Uterus (tissue), 4 donors: ENCODE results near the gene PHC2. TPM values are rescaled to one million over a fixed set of nuclear protein-coding genes. Genes with fewer than 3 reads are reported as not detected.

Experiments used
- DNase-seq, 2 donors: peaks; one replicate each; pipeline ENCODE4 v3.0.0-alpha.2; 2019 to 2020
- H3K27ac ChIP-seq, 2 donors: fragments of 200-600 bp; sonication (generic); 1 replicate in 1 of 2; 2 replicates in 1 of 2; pipeline ENCODE4 v1.5.1; 2016 to 2018
- H3K27me3 ChIP-seq, 2 donors: fragments of 200-600 bp; sonication (generic); one replicate each; pipeline ENCODE4 v1.5.1; 2018 to 2019; ENCODE audit warnings: control low read depth in 1 of 2
- H3K36me3 ChIP-seq, 2 donors: fragments of 200-600 bp; sonication (generic); one replicate each; pipeline ENCODE4 v1.5.1; 2019; ENCODE audit warnings: control low read depth in 1 of 2
- H3K4me1 ChIP-seq, 2 donors: fragments of 200-600 bp; sonication (generic); one replicate each; pipeline ENCODE4 v1.5.1; 2018 to 2019; ENCODE audit warnings: control low read depth in 1 of 2
- H3K4me3 ChIP-seq, 2 donors: fragments of 200-600 bp; sonication (generic); 1 replicate in 1 of 2; 2 replicates in 1 of 2; pipeline ENCODE4 v1.5.1; 2018 to 2019; ENCODE audit warnings: mild to moderate bottlenecking in 1 of 2
- H3K9me3 ChIP-seq, 2 donors: fragments of 200-600 bp; sonication (generic); one replicate each; pipeline ENCODE4 v1.5.1; 2019; ENCODE audit warnings: control low read depth in 1 of 2
- POLR2A ChIP-seq, 2 donors: fragments of 450-650 bp; IDR thresholded peaks; one replicate each; pipeline ENCODE4 v1.6.1; 2016; ENCODE audit warnings: antibody characterized with exemption in 2 of 2, mild to moderate bottlenecking in 1 of 2, moderate library complexity in 1 of 2
- intact Hi-C: fragments of 100-400 bp; cut with DNase I; formaldehyde crosslinking; loops from one replicate; pipeline ENCODE4 v1.15.1; 2023; ENCODE audit warnings: low total_unique reads
- total RNA-seq, 4 donors: library from RNA; depleted of rRNA in 3 of 4; stranded (reverse); fragments of >200 nt in 3 of 4; gene quantifications; one replicate each; pipeline versions ENCODE4 v1.1.0 to v1.2.4, GENCODE V29; 2014 to 2023
- TF ChIP-seq, protein P1 (sequence below), 4 experiments: fragments of 200-600 bp in 2 of 4; fragments of 450-650 bp in 2 of 4; sonication (generic) in 2 of 4; IDR thresholded peaks; one replicate each; pipeline ENCODE4 v1.5.1; 2016 to 2019; ENCODE audit warnings: antibody characterized with exemption in 4 of 4, mild to moderate bottlenecking in 2 of 4, moderate library complexity in 1 of 4
- donor health status: DM: yes; HTN: yes; CAD: no.

Gene PHC2
- total RNA-seq, 4 donors from 2014 or later = 51.5 to 203 (median 102) TPM

DNA sequence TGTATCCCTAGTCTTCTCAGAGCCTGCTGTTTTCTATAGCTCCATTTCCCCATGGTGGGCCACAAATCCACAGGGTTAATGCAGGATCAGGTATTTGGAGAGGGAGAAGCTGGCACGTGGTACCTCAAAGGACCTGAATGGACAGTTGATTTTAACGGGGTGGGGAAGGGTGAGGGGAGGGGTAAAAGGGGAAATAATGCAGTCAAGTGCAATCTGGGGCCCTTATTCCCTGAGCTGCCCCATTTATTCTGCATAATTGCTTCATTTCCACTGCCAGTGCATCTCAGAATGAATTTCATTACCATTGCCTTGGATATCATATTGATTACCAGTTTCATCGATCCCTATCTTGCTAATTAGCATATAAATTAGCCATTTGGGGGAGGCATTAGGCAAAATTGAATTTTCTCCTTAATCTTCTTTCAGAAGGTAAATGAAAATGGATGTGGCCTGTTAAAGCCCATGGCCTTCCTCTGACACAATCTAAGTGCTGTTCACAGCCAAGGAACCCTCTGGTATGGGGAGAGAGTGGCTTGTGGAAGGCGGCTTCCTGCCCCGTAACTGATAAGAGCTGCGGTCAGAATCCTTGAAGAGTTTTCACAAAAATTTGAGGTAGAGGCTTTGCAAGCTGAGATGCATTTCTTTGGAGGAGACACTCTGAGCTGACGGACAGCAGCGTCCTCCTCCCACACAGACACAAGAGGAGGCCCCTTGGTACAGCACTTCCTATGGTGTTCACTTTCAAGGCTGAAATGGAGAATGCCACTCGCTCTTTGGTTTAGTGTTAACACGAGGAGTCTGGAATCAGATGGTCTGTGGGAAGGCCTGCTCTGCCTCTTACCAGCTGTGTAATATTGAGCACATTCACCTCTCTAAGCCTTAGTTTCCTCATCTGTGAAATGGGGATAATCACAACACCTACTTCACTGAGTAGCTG, 34.4 kb downstream of the PHC2 start:
- no peaks in the 10 kb centered on the region for H3K36me3 ChIP-seq
- intact Hi-C loops = no loop called here
- TF ChIP-seq POLR2A (IDR thresholded peaks at IDR 0.05) = no peak
- TF ChIP-seq, protein P1, sequence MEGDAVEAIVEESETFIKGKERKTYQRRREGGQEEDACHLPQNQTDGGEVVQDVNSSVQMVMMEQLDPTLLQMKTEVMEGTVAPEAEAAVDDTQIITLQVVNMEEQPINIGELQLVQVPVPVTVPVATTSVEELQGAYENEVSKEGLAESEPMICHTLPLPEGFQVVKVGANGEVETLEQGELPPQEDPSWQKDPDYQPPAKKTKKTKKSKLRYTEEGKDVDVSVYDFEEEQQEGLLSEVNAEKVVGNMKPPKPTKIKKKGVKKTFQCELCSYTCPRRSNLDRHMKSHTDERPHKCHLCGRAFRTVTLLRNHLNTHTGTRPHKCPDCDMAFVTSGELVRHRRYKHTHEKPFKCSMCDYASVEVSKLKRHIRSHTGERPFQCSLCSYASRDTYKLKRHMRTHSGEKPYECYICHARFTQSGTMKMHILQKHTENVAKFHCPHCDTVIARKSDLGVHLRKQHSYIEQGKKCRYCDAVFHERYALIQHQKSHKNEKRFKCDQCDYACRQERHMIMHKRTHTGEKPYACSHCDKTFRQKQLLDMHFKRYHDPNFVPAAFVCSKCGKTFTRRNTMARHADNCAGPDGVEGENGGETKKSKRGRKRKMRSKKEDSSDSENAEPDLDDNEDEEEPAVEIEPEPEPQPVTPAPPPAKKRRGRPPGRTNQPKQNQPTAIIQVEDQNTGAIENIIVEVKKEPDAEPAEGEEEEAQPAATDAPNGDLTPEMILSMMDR (IDR thresholded peaks at IDR 0.05) = no peak
- no peaks in the 10 kb centered on the region for H3K4me1 ChIP-seq
- no peak for DNase-seq
- no peak overlapping the region for H3K27ac ChIP-seq
- no peaks in the 10 kb centered on the region for H3K27me3 ChIP-seq
- no peak overlapping the region for H3K4me3 ChIP-seq
- no peaks in the 10 kb centered on the region for H3K9me3 ChIP-seq

DNA sequence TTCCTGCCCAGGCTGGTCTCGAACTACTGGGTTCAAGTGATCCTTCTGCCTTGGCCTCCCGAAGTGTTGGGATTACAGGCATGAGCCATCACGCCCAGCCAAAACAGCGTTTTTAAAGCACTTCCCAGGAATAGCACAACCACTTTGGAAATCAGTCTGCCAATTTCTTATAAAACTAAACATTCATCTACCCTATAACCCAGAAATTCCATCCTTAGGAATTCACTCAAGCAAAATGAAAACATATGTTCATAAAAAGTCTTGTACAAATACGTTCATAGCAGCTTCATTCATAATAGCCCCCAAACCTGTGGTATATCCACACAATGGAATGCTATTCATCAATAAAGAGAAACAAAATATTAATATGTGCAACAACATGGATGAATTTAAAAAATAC, 36.1 kb downstream of the PHC2 start:
- TF ChIP-seq, protein P1 (IDR thresholded peaks at IDR 0.05) = no peak
- no peak for TF ChIP-seq POLR2A (IDR thresholded peaks at IDR 0.05)
- Histone ChIP-seq H3K9me3 (no peaks in the 10 kb centered on the region), H3K4me1 (no peaks in the 10 kb centered on the region), H3K27ac (no peak overlapping the region), H3K4me3 (no peak overlapping the region), H3K27me3 (no peaks in the 10 kb centered on the region), H3K36me3 (no peaks in the 10 kb centered on the region)
- DNase-seq = no peak
- intact Hi-C loops = no loop called here

DNA sequence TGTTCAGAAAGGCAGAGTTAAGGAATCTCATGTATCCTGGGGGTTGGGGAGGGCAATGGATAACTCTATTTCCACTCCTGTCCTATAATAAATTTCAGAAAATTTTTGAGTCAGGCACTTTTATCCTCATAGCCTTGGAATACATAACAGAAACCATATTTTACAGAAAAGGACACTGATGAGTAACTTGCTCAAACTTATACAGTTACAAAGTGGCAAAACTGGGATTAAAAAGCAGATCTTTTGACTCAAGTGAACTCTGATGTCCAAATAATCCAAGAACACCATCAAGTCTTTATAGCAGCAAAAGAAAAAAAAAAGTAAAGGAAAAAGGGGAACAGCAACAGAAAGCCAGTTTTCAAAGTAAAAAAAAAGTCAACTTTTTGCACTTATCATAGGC, 36.9 kb downstream of the PHC2 start:
- Histone ChIP-seq H3K4me3 (no peak overlapping the region), H3K9me3 (no peaks in the 10 kb centered on the region), H3K27me3 (no peaks in the 10 kb centered on the region), H3K36me3 (no peaks in the 10 kb centered on the region), H3K27ac (no peak overlapping the region), H3K4me1 (no peaks in the 10 kb centered on the region)
- intact Hi-C loops = no loop called here
- no peak for DNase-seq
- TF ChIP-seq, protein P1 (IDR thresholded peaks at IDR 0.05) = no peak
- TF ChIP-seq POLR2A (IDR thresholded peaks at IDR 0.05) = no peak

DNA sequence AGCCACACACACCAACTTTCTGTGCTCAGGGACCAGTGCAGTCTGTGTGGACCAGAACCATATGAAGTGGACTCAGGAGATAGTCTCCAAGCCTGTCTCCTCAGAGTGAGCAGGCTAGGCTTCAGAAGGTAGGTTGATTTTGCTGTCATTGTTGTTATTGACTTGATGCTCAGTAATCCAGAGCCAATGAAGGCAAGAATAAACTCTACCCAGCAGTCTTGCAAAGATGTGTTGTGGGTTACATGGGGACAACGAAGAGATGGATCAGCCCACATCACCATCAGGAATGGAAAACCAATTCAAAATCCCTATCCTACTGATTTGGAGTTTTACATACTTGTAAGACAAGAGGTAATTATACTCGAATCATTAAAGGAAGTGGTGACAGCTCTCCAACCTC, 37.4 kb downstream of the PHC2 start:
- Histone ChIP-seq H3K27me3 (no peaks in the 10 kb centered on the region), H3K4me3 (no peak overlapping the region), H3K4me1 (no peaks in the 10 kb centered on the region), H3K27ac (no peak overlapping the region), H3K9me3 (no peaks in the 10 kb centered on the region), H3K36me3 (no peaks in the 10 kb centered on the region)
- TF ChIP-seq, protein P1 (IDR thresholded peaks at IDR 0.05) = no peak
- TF ChIP-seq POLR2A (IDR thresholded peaks at IDR 0.05) = no peak
- intact Hi-C loops = no loop called here
- no peak for DNase-seq

DNA sequence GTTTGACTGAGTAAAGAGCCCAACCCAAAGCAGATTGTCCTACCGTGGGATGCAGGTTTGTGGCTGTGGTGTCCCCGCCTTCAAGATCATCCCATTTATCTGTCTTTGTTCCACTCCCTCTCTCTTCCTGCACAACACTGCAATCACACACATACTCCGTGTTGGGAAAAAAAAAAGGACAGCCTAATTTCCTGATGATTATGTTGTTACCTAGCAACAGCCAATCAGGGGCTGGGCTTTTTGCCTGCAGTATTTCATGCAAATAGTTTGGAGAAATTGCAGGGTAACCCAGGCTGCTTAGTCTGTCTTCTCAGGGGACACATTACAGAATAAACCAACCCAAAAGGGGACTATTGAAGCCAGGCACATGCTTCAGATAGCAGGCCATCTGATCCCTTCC, 38.3 kb downstream of the PHC2 start:
- Histone ChIP-seq H3K27me3 (no peaks in the 10 kb centered on the region), H3K4me3 (no peak overlapping the region), H3K36me3 (no peaks in the 10 kb centered on the region), H3K27ac (no peak overlapping the region), H3K9me3 (no peaks in the 10 kb centered on the region), H3K4me1 (no peaks in the 10 kb centered on the region)
- intact Hi-C loops = no loop called here
- no peak for DNase-seq
- no peak for TF ChIP-seq POLR2A (IDR thresholded peaks at IDR 0.05)
